Naive B cell (primary cell): Measurements from ENCODE around the gene NXF1. TPM values are rescaled to one million over a fixed set of nuclear protein-coding genes. Genes with fewer than 3 reads are reported as not detected.
"Not testable (repeated sequence)": the region's sequence is repeated elsewhere in the genome, so short reads cannot be mapped to it uniquely, and the experiment has no call there.

Experiments
- ATAC-seq, 2 donors: fragments of 150-1000 bp; cut with Tn5 transposase; 2 replicates each; pipeline ENCODE4 v1.10.0; 2021; ENCODE audit warnings: low read depth in 2 of 2, mild to moderate bottlenecking in 2 of 2, moderate library complexity in 2 of 2
- DNase-seq: peaks from one replicate; pipeline ENCODE4 v3.0.0; 2022
- H3K27ac Mint-ChIP-seq, 6 donors: one replicate each; pipeline ENCODE4 v1.8.0; 2020 to 2022; ENCODE audit warnings: mild to moderate bottlenecking in 6 of 6, mixed read lengths in 6 of 6, moderate library complexity in 5 of 6, inconsistent platforms in 2 of 6
- H3K27me3 Mint-ChIP-seq, 3 donors: one replicate each; pipeline ENCODE4 v1.8.0; 2021 to 2022; ENCODE audit warnings: mixed read lengths in 3 of 3, mild to moderate bottlenecking in 1 of 3
- H3K36me3 Mint-ChIP-seq, 2 donors: one replicate each; pipeline ENCODE4 v1.8.0; 2020 to 2022; ENCODE audit warnings: mixed read lengths in 2 of 2, inconsistent platforms in 1 of 2, mild to moderate bottlenecking in 1 of 2
- H3K4me1 Mint-ChIP-seq, 3 donors: one replicate each; pipeline ENCODE4 v1.8.0; 2020 to 2022; ENCODE audit warnings: mixed read lengths in 3 of 3, inconsistent platforms in 1 of 3, mild to moderate bottlenecking in 1 of 3, moderate library complexity in 1 of 3
- H3K4me3 Mint-ChIP-seq, 8 donors: one replicate each; pipeline ENCODE4 v1.8.0; 2020 to 2022; ENCODE audit warnings: mild to moderate bottlenecking in 8 of 8, mixed read lengths in 8 of 8, moderate library complexity in 8 of 8, inconsistent platforms in 2 of 8
- H3K9me3 Mint-ChIP-seq, 7 donors: one replicate each; pipeline ENCODE4 v1.8.0; 2020 to 2022; ENCODE audit warnings: mixed read lengths in 7 of 7, mild to moderate bottlenecking in 5 of 7, inconsistent platforms in 2 of 7, moderate library complexity in 1 of 7
- polyA plus RNA-seq, 6 donors: library from polyadenylated mRNA; unstranded; fragments of 300-500 nt; fragmentation: Illumina TruSeq; gene quantifications; one replicate each; pipeline ENCODE4 v1.2.3, GENCODE V29; 2021; ENCODE audit warnings: low read depth in 6 of 6

The NXF1 gene
- 100 to 1,000 TPM in 2 of 6 donors, 10 to 100 TPM in 4; 60.9 to 121 (median 90.6) TPM for polyA plus RNA-seq

DNA sequence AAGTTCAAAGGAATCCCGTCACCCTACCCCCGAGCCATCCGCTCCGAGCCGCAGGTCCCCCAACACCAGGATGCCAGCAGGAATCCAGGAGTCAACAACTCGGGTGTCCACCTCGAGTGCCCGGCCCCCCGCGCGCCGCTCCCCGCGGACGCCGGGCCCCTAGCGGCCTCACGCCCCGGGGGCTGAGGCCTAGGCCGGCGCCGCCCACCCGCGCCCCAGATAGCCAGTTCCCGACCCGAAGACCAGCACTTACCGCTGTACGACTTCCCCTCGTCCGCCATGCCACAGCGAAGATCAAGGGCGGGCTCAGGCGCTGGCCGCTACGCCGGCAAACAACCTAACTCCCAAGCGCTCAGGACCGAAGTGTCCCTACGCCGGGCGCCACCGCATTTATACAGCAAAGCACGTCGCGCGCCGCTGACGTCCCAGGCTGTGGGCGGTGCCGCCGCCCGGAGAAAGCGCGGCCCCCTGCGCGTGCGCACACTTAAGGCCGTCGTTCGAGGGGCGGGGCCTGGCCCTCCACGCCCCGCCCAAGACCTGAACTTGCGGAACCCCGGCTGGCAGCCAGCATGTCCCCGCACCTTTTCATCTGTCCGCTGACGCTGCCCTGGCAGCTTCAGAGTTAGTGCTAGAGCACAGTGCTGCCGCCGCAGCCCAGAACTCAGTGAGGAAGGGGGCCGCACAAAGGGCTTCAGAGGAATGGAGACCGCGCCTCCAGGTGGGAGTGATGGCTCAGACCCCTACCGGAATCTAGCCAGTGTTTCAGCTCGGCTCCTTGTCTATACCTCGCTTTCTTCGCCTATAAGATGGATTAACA is at the start of gene NXF1:
Gene NXF1, minus strand, starts transcription at position 365 of the 817 bp plus-strand sequence. Its CDS starts 84 bp downstream, at position 281.
- peak within 1 kb of the TSS; percentile 96 to 100 (median 98) for H3K27ac Mint-ChIP-seq
- ATAC-seq (peak; percentile 87 to 88), DNase-seq (peak; percentile 98)
- peak within 1 kb of the TSS; percentile 89 to 100 (median 98) for H3K4me3 Mint-ChIP-seq
- no peaks in the 10 kb centered on the region for H3K27me3 Mint-ChIP-seq
- H3K9me3 Mint-ChIP-seq, result peaks cover 0 to 2% (median 0%) of the 10 kb centered on the region in 7 donors
- H3K4me1 Mint-ChIP-seq, result peaks cover 17 to 31% (median 19%) of the 10 kb centered on the region in 3 donors
- peaks cover 0 to 9% of the 10 kb centered on the region in 2 donors for H3K36me3 Mint-ChIP-seq

- Mint-ChIP-seq H3K4me3 (peak overlapping the region; percentile 89 to 100 (median 97)), H3K36me3 (peaks cover 9 to 13% of the 10 kb centered on the region in 2 donors), H3K27ac (peak overlapping the region in 5 of 6 donors; percentile 85 to 97 (median 95)), H3K27me3 (no peaks in the 10 kb centered on the region), H3K4me1 (peaks cover 34 to 59% (median 53%) of the 10 kb centered on the region in 3 donors), H3K9me3 (no peaks in the 10 kb centered on the region)
- no peak for DNase-seq
- ATAC-seq, result no peak
These were observed 49.0 kb upstream of the NXF1 start for GRCh38 chr11:62854013-62854824.

DNA sequence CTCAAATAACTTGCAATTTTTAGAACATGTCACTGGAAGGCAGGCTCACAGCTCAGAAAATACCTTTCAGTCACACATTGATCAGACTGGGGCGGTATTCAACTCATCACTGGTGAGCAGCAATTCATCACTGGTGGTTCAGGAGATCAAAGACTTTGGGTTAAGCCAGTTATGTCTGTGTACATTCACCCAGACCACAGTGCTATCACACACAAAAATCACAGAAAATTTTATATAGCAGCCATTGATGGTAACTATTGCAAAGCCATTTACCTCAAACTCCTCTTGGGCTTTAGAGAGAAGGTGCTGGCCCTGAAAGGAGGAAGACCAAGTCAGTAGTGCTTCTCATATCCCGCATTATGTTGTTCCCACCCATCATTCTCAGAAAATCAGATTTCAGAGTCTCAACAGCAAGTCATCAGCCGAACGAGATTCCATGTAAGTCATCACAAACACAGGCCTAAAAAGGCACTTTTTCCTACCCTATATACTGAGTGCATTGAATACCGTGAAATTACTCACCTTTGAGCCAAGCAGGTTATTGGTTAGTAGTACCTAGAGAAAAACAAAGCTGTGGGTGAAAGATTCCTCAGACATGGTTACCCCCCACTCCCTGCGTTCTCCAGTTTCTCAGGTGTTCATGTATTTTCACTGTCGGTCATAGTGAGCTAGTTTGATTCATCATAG is 48.2 kb upstream of the NXF1 start:
- H3K27me3 Mint-ChIP-seq, result no peaks in the 10 kb centered on the region
- ATAC-seq (no peak), DNase-seq (no peak)
- H3K4me3 Mint-ChIP-seq, result peak overlapping the region in 6 of 8 donors; percentile 55 to 100 (median 91)
- H3K4me1 Mint-ChIP-seq, result peaks cover 34 to 59% (median 53%) of the 10 kb centered on the region in 3 donors
- no peaks in the 10 kb centered on the region for H3K9me3 Mint-ChIP-seq
- H3K27ac Mint-ChIP-seq, result peak overlapping the region in 4 of 6 donors; percentile 43 to 95 (median 72)
- peaks cover 9 to 13% of the 10 kb centered on the region in 2 donors for H3K36me3 Mint-ChIP-seq

- peaks cover 9 to 13% of the 10 kb centered on the region in 2 donors for H3K36me3 Mint-ChIP-seq
- H3K4me1 Mint-ChIP-seq, result peaks cover 34 to 55% (median 50%) of the 10 kb centered on the region in 3 donors
- DNase-seq, result no peak
- H3K27ac Mint-ChIP-seq, result peak overlapping the region in 4 of 6 donors; percentile 34 to 95 (median 70)
- ATAC-seq, result no peak
- no peaks in the 10 kb centered on the region for H3K9me3 Mint-ChIP-seq
- no peaks in the 10 kb centered on the region for H3K27me3 Mint-ChIP-seq
- H3K4me3 Mint-ChIP-seq, result peak overlapping the region in 4 of 8 donors; percentile 12 to 92 (median 57)
These were observed 47.4 kb upstream of the NXF1 start for GRCh38 chr11:62852523-62853188.

- H3K4me3 Mint-ChIP-seq, result peak overlapping the region in 4 of 8 donors; percentile 12 to 69 (median 32)
- DNase-seq (no peak), ATAC-seq (no peak)
- no peaks in the 10 kb centered on the region for H3K27me3 Mint-ChIP-seq
- H3K4me1 Mint-ChIP-seq, result peaks cover 34 to 50% (median 43%) of the 10 kb centered on the region in 3 donors
- no peaks in the 10 kb centered on the region for H3K9me3 Mint-ChIP-seq
- H3K36me3 Mint-ChIP-seq, result peaks cover 9 to 13% of the 10 kb centered on the region in 2 donors
- peak overlapping the region in 5 of 6 donors; percentile 60 to 86 (median 75) for H3K27ac Mint-ChIP-seq
These were observed 46.7 kb upstream of the NXF1 start for GRCh38 chr11:62851807-62852522.

DNA sequence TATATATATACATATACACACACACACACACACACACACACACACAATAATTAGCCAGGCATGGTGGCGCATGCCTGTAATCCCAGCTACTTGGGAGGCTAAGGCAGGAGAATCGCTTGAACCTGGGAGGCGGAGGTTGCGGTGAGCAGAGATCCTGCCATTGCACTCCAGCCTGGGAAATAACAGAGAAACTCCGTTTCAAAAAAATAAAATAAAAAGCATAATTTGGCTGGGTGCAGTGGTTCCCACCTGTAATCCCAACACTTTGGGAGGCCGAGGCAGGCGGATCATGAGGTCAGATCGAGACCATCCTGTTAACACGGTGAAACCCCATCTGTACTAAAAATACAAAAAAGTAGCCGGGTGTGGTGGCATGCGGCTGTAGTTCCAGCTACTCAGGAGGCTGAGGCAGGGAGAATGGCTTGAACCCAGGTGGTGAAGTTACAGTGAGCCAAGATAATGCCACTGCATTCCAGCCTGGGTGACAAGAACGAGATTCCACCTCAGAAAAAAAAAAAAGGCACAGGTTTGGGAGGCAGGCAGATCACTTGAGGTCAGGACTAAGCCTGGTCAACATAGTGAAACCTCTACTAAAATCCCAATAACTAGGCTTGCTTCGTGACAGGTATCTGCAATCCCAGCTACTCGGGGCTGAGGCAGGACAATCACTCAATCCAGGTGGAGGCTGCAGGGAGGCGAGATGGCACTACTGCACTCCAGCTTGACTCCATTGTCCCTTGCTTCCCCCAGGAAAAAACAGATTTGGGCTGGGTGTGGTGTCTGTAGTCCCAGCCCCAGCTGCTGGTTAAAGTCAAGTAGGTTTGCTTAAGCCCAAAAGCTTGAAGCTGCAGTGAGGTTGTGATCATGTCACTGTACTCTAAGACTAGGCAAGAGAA is 45.9 kb upstream of the NXF1 start:
- no peaks in the 10 kb centered on the region for H3K27me3 Mint-ChIP-seq
- H3K27ac Mint-ChIP-seq, result peak overlapping the region; percentile 54 to 89 (median 76)
- H3K4me1 Mint-ChIP-seq, result peaks cover 34 to 43% (median 39%) of the 10 kb centered on the region in 3 donors
- DNase-seq (no peak), ATAC-seq (no peak)
- peaks cover 9 to 13% of the 10 kb centered on the region in 2 donors for H3K36me3 Mint-ChIP-seq
- H3K9me3 Mint-ChIP-seq, result no peaks in the 10 kb centered on the region
- peak overlapping the region in 1 of 8 donors; percentile 69 for H3K4me3 Mint-ChIP-seq

- no peaks in the 10 kb centered on the region for H3K9me3 Mint-ChIP-seq
- H3K27ac Mint-ChIP-seq, result peak overlapping the region in 2 of 6 donors; percentile 67 to 79
- peaks cover 8 to 19% (median 12%) of the 10 kb centered on the region in 3 donors for H3K4me1 Mint-ChIP-seq
- DNase-seq (no peak), ATAC-seq (no peak)
- no peaks in the 10 kb centered on the region for H3K27me3 Mint-ChIP-seq
- H3K4me3 Mint-ChIP-seq, result peak overlapping the region in 1 of 8 donors; percentile 77
- H3K36me3 Mint-ChIP-seq, result peaks cover 6 to 9% of the 10 kb centered on the region in 2 donors
These were observed 42.6 kb upstream of the NXF1 start for GRCh38 chr11:62847767-62848314.

- DNase-seq, result no peak
- Mint-ChIP-seq H3K9me3 (no peaks in the 10 kb centered on the region), H3K27ac (no peak overlapping the region), H3K27me3 (no peaks in the 10 kb centered on the region), H3K4me1 (peaks cover 0 to 7% (median 0%) of the 10 kb centered on the region in 3 donors), H3K4me3 (no peak overlapping the region), H3K36me3 (no peaks in the 10 kb centered on the region)
- ATAC-seq, result no peak
These were observed 40.9 kb upstream of the NXF1 start for GRCh38 chr11:62846177-62846576.

- peaks cover 0 to 3% (median 0%) of the 10 kb centered on the region in 7 donors for H3K9me3 Mint-ChIP-seq
- peak overlapping the region in 1 of 6 donors; percentile 38 for H3K27ac Mint-ChIP-seq
- peaks cover 0 to 13% (median 8%) of the 10 kb centered on the region in 3 donors for H3K4me1 Mint-ChIP-seq
- DNase-seq (no peak), ATAC-seq (no peak)
- H3K27me3 Mint-ChIP-seq, result no peaks in the 10 kb centered on the region
- peaks cover 0 to 5% of the 10 kb centered on the region in 2 donors for H3K36me3 Mint-ChIP-seq
- H3K4me3 Mint-ChIP-seq, result peak overlapping the region in 1 of 8 donors; percentile 27
These were observed 38.9 kb upstream of the NXF1 start for GRCh38 chr11:62844154-62844553.

GRCh38 chr11:62843466-62843865 is 38.2 kb upstream of the NXF1 start:
- Mint-ChIP-seq H3K36me3 (peaks cover 0 to 7% of the 10 kb centered on the region in 2 donors), H3K4me1 (peaks cover 0 to 13% (median 13%) of the 10 kb centered on the region in 3 donors), H3K4me3 (peak overlapping the region in 4 of 8 donors; percentile 27 to 71 (median 48)), H3K9me3 (peaks cover 0 to 3% (median 0%) of the 10 kb centered on the region in 7 donors), H3K27ac (peak overlapping the region in 1 of 6 donors; percentile 36), H3K27me3 (no peaks in the 10 kb centered on the region)
- DNase-seq (no peak), ATAC-seq (no peak)

- not testable (repeated sequence) for ATAC-seq, H3K9me3 Mint-ChIP-seq
These were observed 37.7 kb upstream of the NXF1 start for GRCh38 chr11:62842891-62843290.

More at GRCh38 chr11:62842891-62843290, 37.7 kb upstream of the NXF1 start:
- Mint-ChIP-seq H3K4me1 (peaks cover 0 to 15% (median 13%) of the 10 kb centered on the region in 3 donors), H3K27ac (peak overlapping the region in 1 of 6 donors; percentile 36)
- not testable (repeated sequence) for H3K4me3 Mint-ChIP-seq, H3K27me3 Mint-ChIP-seq, DNase-seq, H3K36me3 Mint-ChIP-seq
